SK-N-SH (cell line): ENCODE results near the gene SUSD3. TPM values are rescaled to one million over a fixed set of nuclear protein-coding genes. Genes with fewer than 3 reads are reported as not detected.

Experiments used
- CTCF ChIA-PET: fragments of 300-600, 350-600 bp; formaldehyde crosslinking; extraction: SDS; loops from one replicate; lab custom pipeline; 2021; lab: Yijun Ruan, JAX
- POLR2A ChIA-PET: fragments of 350-600 bp; sonication (Branson Sonifier 250); formaldehyde crosslinking; extraction: SDS; loops from one replicate; lab custom pipeline; 2020; ENCODE audit warnings: antibody characterized with exemption, inconsistent platforms; lab: Yijun Ruan, JAX
- DNase-seq: peaks from one replicate; pipeline ENCODE4 v3.0.0; 2012
- H2AFZ ChIP-seq: fragments of 200-600 bp; sonication (generic); 2 replicates; pipeline ENCODE4 v1.8.1; 2016; ENCODE audit warnings: antibody characterized with exemption, mild to moderate bottlenecking, low read depth
- H3F3A ChIP-seq: fragments of 200-600 bp; sonication (generic); replicated peaks from 2 replicates; pipeline ENCODE3; 2016; ENCODE audit warnings: antibody characterized with exemption, mild to moderate bottlenecking; ENCODE audit not compliant: insufficient read depth
- H3K27ac ChIP-seq, 2 experiments: fragments of 200-500 bp in 1 of 2; fragments of 200-600 bp in 1 of 2; sonication (Bioruptor generic) in 1 of 2; sonication (generic), shearing (Covaris generic) in 1 of 2; 2 replicates each; pipeline versions ENCODE4 v1.5.1 to v1.6.1; 2014 to 2016; ENCODE audit warnings: low read depth in 2 of 2, inconsistent platforms in 1 of 2, low read length in 1 of 2, mild to moderate bottlenecking in 1 of 2, mixed read lengths in 1 of 2
- H3K27me3 ChIP-seq: fragments of 200-600 bp; sonication (generic), shearing (Covaris generic); 2 replicates; pipeline ENCODE4 v1.6.1; 2016; ENCODE audit warnings: mixed run types; ENCODE audit not compliant: insufficient read depth
- H3K36me3 ChIP-seq, 2 experiments: fragments of 200-500 bp in 1 of 2; fragments of 200-600 bp in 1 of 2; sonication (Bioruptor generic) in 1 of 2; sonication (generic) in 1 of 2; replicated peaks in 1 of 2; 2 replicates each; pipeline versions ENCODE3 to v1.5.1; 2014 to 2016; ENCODE audit warnings: low read length in 1 of 2, mild to moderate bottlenecking in 1 of 2; ENCODE audit not compliant: insufficient read depth in 2 of 2, control insufficient read depth in 1 of 2
- H3K4me1 ChIP-seq, 2 experiments: fragments of 200-500 bp in 1 of 2; fragments of 200-600 bp in 1 of 2; sonication (Bioruptor generic) in 1 of 2; sonication (generic), shearing (Covaris generic) in 1 of 2; 2 replicates each; pipeline versions ENCODE4 v1.5.1 to v1.6.1; 2014 to 2016; ENCODE audit warnings: low read depth in 1 of 2, low read length in 1 of 2, mixed run types in 1 of 2; ENCODE audit not compliant: insufficient read depth in 2 of 2, control insufficient read depth in 1 of 2
- H3K4me2 ChIP-seq: fragments of 200-600 bp; sonication (generic), shearing (Covaris generic); 2 replicates; pipeline ENCODE4 v1.6.1; 2017; ENCODE audit warnings: mixed run types
- H3K4me3 ChIP-seq, 2 experiments: fragments of 200-500 bp in 1 of 2; fragments of 200-600 bp in 1 of 2; sonication (Bioruptor generic) in 1 of 2; sonication (generic), shearing (Covaris generic) in 1 of 2; 2 replicates each; pipeline versions ENCODE4 v1.5.1 to v1.8.1; 2014 to 2016; ENCODE audit warnings: low read depth in 2 of 2, inconsistent platforms in 1 of 2, low read length in 1 of 2, mild to moderate bottlenecking in 1 of 2, mixed read lengths in 1 of 2, moderate library complexity in 1 of 2
- H3K79me2 ChIP-seq: fragments of 200-600 bp; sonication (generic); 2 replicates; pipeline ENCODE4 v1.8.1; 2017; ENCODE audit warnings: mild to moderate bottlenecking; ENCODE audit not compliant: insufficient read depth
- H3K9ac ChIP-seq: fragments of 200-600 bp; sonication (generic); 2 replicates; pipeline ENCODE4 v1.6.1; 2017; ENCODE audit warnings: mixed run types
- H3K9me2 ChIP-seq: fragments of 200-600 bp; sonication (generic); 2 replicates; pipeline ENCODE4 v1.6.1; 2017; ENCODE audit warnings: mixed run types
- H3K9me3 ChIP-seq: fragments of 200-600 bp; sonication (generic); 2 replicates; pipeline ENCODE4 v1.6.1; 2017; ENCODE audit warnings: mixed run types, mild to moderate bottlenecking, moderate library complexity
- H4K20me1 ChIP-seq: fragments of 200-600 bp; sonication (generic); 2 replicates; pipeline ENCODE4 v1.6.1; 2017; ENCODE audit warnings: mild to moderate bottlenecking, mixed run types; ENCODE audit not compliant: insufficient read depth
- ELF1 ChIP-seq: IDR thresholded peaks from 2 replicates; pipeline ENCODE4 v1.4.0; 2012
- EP300 ChIP-seq, 2 experiments: IDR thresholded peaks; 2 replicates each; pipeline versions ENCODE4 v1.4.0 to v1.6.1; 2012; ENCODE audit warnings: borderline replicate concordance in 1 of 2, low read depth in 1 of 2, low read length in 1 of 2
- EZH2phosphoT487 ChIP-seq: fragments of 200-600 bp; sonication (generic); IDR thresholded peaks from 2 replicates; pipeline ENCODE4 v1.6.1; 2017; ENCODE audit warnings: low read depth, mixed run types, mild to moderate bottlenecking, antibody characterized with exemption, moderate library complexity, borderline replicate concordance
- FOSL2 ChIP-seq: IDR thresholded peaks from 2 replicates; pipeline ENCODE4 v1.4.0; 2012; ENCODE audit warnings: low read depth, mild to moderate bottlenecking, moderate library complexity, borderline replicate concordance
- FOXM1 ChIP-seq: IDR thresholded peaks from 2 replicates; pipeline ENCODE4 v1.4.0; 2012; ENCODE audit warnings: low read depth, mild to moderate bottlenecking
- GABPA ChIP-seq: IDR thresholded peaks from 2 replicates; pipeline ENCODE4 v1.4.0; 2012; ENCODE audit warnings: low read depth, mild to moderate bottlenecking
- JUND ChIP-seq: IDR thresholded peaks from 2 replicates; pipeline ENCODE4 v1.4.0; 2012
- MEF2A ChIP-seq: IDR thresholded peaks from 2 replicates; pipeline ENCODE4 v1.4.0; 2012; ENCODE audit warnings: low read depth, borderline replicate concordance
- MXI1 ChIP-seq: IDR thresholded peaks from 2 replicates; pipeline ENCODE4 v1.6.1; 2012; ENCODE audit warnings: mild to moderate bottlenecking, low read depth, low read length, improper control_type of control experiment
- NFIC ChIP-seq: IDR thresholded peaks from 2 replicates; pipeline ENCODE4 v1.4.0; 2012; ENCODE audit warnings: borderline replicate concordance
- POLR2AphosphoS5 ChIP-seq: IDR thresholded peaks from 2 replicates; pipeline ENCODE4 v1.6.1; 2012; ENCODE audit warnings: low read depth, low read length
- RXRA ChIP-seq: IDR thresholded peaks from 2 replicates; pipeline ENCODE4 v1.4.0; 2012; ENCODE audit warnings: low read depth, mild to moderate bottlenecking, borderline replicate concordance
- SIN3A ChIP-seq: IDR thresholded peaks from 2 replicates; pipeline ENCODE4 v1.6.1; 2012; ENCODE audit warnings: low read depth, mild to moderate bottlenecking, low read length, moderate library complexity, borderline replicate concordance
- TAF1 ChIP-seq: IDR thresholded peaks from 2 replicates; pipeline ENCODE4 v1.6.1; 2012; ENCODE audit warnings: low read depth, mild to moderate bottlenecking, low read length, moderate library complexity, borderline replicate concordance
- TCF12 ChIP-seq: IDR thresholded peaks from 2 replicates; pipeline ENCODE4 v1.4.0; 2012
- USF1 ChIP-seq: IDR thresholded peaks from 2 replicates; pipeline ENCODE4 v1.4.0; 2012; ENCODE audit warnings: low read depth, borderline replicate concordance
- WGBS: methylation state at CpG from one replicate; pipeline ENCODE4 v1.1.6; 2017; ENCODE audit warnings: low lambda C conversion rate; 5-methylcytosine and 5-hydroxymethylcytosine counted together
- polyA plus RNA-seq, 3 experiments: library from polyadenylated mRNA; depleted of rRNA; stranded (reverse); fragments of >200 nt; gene quantifications; 2 replicates each; pipeline ENCODE4 v1.2.3, GENCODE V29; 2012
- TF ChIP-seq, protein P1 (sequence below): IDR thresholded peaks from 2 replicates; pipeline ENCODE4 v1.4.0; 2012; ENCODE audit warnings: low read depth
- TF ChIP-seq, protein P2 (sequence below): IDR thresholded peaks from 2 replicates; pipeline ENCODE4 v1.4.0; 2012; ENCODE audit warnings: low read depth, borderline replicate concordance
- TF ChIP-seq, protein P3 (sequence below): IDR thresholded peaks from 2 replicates; pipeline ENCODE4; 2012

The SUSD3 gene
- polyA plus RNA-seq, 1 of the 3 experiments (the other 2 are of a cell fraction), result 0.49 TPM

DNA sequence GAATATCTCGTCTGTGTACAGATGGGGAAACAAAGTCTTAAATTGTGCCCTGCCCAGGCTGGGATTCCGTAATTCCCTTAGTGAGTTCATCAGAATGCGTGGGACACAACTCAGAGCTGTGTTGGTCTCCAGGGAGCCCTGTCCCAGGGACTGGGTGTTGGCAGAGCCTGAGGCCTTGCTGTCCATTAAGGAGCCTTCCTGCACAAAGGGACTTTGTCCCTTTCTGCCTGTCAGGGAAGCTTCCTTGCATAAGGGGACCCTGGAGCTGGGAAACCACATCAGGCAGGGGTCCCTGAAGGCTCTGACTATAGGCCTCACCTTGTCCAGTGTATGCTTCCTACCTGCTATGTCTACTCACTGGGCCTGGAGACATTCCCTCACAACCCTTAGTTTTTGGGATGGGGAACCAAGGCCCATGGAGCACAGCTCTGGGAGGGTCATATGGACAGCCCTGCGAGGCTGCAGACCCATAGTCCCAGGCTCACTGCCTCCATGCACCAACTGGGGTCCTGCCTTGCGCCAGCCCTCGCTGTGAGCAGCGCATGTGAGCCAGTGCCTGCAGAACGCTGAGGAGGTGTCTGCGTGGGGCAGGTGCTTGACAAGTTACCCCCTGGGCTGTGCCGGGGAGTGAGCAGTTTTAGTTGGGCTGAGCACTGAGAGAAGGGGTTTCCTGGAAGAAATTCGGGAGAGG is 39.2 kb downstream of the SUSD3 start:
- Histone ChIP-seq H3K27ac (peak overlapping the region; percentile 84 to 89), H2AFZ (no peak overlapping the region), H3K9ac (peak overlapping the region; percentile 84), H3K9me2 (no peaks in the 10 kb centered on the region), H3K27me3 (no peaks in the 10 kb centered on the region), H3K4me2 (peak overlapping the region; percentile 96), H3K36me3 (peaks cover 0 to 12% of the 10 kb centered on the region in 2 experiments), H4K20me1 (peaks cover 33% of the 10 kb centered on the region), H3K4me1 (peaks cover 24 to 42% of the 10 kb centered on the region in 2 experiments; a peak in 3 of 4 replicates), H3F3A (peaks cover 21% of the 10 kb centered on the region), H3K4me3 (peak overlapping the region; percentile 96 to 97), H3K9me3 (0 out of 2 replicates have a peak, but pooled peaks cover 3% of the 10 kb centered on the region), H3K79me2 (peaks cover 61% of the 10 kb centered on the region)
- POLR2A ChIA-PET, result no interaction called here
- 68% methylated on average over 8 of the region's 11 CpGs for WGBS
- no peak for TF ChIP-seq FOXM1
- no peak for TF ChIP-seq TAF1
- DNase-seq, result no peak
- CTCF ChIA-PET, result interaction anchor here (1.1 to 4.1 kb wide), 5 partner anchors 9 to 94 kb away, joined by 3 to 28 read pairs (median 4); no protein-coding TSS in a partner anchor

- peaks cover 33% of the 10 kb centered on the region for H4K20me1 ChIP-seq
- no peaks in the 10 kb centered on the region for H3K9me2 ChIP-seq
- peak overlapping the region; percentile 96 for H3K4me2 ChIP-seq
- H3F3A ChIP-seq, result peaks cover 21% of the 10 kb centered on the region
- H3K36me3 ChIP-seq, result peaks cover 0 to 12% of the 10 kb centered on the region in 2 experiments
- H3K9me3 ChIP-seq, result 0 out of 2 replicates have a peak, but pooled peaks cover 3% of the 10 kb centered on the region
- 31% methylated on average over 10 of the region's 15 CpGs for WGBS
- H2AFZ ChIP-seq, result no peak overlapping the region
- H3K4me1 ChIP-seq, result peaks cover 24 to 42% of the 10 kb centered on the region in 2 experiments; a peak in 3 of 4 replicates
- peak overlapping the region; percentile 84 to 89 for H3K27ac ChIP-seq
- ChIA-PET CTCF (interaction anchor here (1.1 to 4.1 kb wide), 6 partner anchors 8 to 95 kb away, joined by 3 to 28 read pairs (median 4); no protein-coding TSS in a partner anchor), POLR2A (no interaction called here)
- peak overlapping the region; percentile 28 to 97; a peak in 3 of 4 replicates for H3K4me3 ChIP-seq
- peaks cover 69% of the 10 kb centered on the region for H3K79me2 ChIP-seq
- no peaks in the 10 kb centered on the region for H3K27me3 ChIP-seq
- H3K9ac ChIP-seq, result peak overlapping the region; percentile 84
- DNase-seq, result peak; percentile 58
- TF ChIP-seq, protein P1, sequence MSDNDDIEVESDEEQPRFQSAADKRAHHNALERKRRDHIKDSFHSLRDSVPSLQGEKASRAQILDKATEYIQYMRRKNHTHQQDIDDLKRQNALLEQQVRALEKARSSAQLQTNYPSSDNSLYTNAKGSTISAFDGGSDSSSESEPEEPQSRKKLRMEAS, result peak; percentile 79; the same call in 1 of the 2 replicates
- TF ChIP-seq TAF1 (peak; percentile 31; the same call in 1 of the 2 replicates), EP300 (IDR thresholded peaks at IDR 0.05; ENCODE audit: borderline replicate concordance in 1 of 2, low read depth in 1 of 2, low read length in 1 of 2) (peak in 1 of 2 experiments; percentile 76; a peak in 1 of 4 replicates), RXRA (peak; percentile 72; the same call in 1 of the 2 replicates), JUND (peak; percentile 98), POLR2AphosphoS5 (peak; percentile 70; the same call in 1 of the 2 replicates), NFIC (peak; percentile 98), TCF12 (peak; percentile 89), EZH2phosphoT487 (no peak), MXI1 (no peak), SIN3A (0 out of 2 replicates have a peak, but pooled peaks have one; percentile 61), USF1 (peak; percentile 66), MEF2A (no peak), ELF1 (peak; percentile 38; the same call in 1 of the 2 replicates), FOSL2 (peak; percentile 99), GABPA (no peak)
- TF ChIP-seq, protein P2, sequence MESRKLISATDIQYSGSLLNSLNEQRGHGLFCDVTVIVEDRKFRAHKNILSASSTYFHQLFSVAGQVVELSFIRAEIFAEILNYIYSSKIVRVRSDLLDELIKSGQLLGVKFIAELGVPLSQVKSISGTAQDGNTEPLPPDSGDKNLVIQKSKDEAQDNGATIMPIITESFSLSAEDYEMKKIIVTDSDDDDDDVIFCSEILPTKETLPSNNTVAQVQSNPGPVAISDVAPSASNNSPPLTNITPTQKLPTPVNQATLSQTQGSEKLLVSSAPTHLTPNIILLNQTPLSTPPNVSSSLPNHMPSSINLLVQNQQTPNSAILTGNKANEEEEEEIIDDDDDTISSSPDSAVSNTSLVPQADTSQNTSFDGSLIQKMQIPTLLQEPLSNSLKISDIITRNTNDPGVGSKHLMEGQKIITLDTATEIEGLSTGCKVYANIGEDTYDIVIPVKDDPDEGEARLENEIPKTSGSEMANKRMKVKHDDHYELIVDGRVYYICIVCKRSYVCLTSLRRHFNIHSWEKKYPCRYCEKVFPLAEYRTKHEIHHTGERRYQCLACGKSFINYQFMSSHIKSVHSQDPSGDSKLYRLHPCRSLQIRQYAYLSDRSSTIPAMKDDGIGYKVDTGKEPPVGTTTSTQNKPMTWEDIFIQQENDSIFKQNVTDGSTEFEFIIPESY, result peak; percentile 73; the same call in 1 of the 2 replicates
- TF ChIP-seq, protein P3, sequence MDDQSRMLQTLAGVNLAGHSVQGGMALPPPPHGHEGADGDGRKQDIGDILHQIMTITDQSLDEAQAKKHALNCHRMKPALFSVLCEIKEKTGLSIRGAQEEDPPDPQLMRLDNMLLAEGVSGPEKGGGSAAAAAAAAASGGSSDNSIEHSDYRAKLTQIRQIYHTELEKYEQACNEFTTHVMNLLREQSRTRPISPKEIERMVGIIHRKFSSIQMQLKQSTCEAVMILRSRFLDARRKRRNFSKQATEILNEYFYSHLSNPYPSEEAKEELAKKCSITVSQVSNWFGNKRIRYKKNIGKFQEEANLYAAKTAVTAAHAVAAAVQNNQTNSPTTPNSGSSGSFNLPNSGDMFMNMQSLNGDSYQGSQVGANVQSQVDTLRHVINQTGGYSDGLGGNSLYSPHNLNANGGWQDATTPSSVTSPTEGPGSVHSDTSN, result peak; percentile 68
Observed at GRCh38 chr9:93098236-93098946, 39.9 kb downstream of the SUSD3 start.
